GM21717 (cell line): ENCODE measurements around the gene SCAPER.
A peak's percentile ranks its signal among the peaks of the same experiment; 100 is the strongest.
"Not testable (repeated sequence)": the region's sequence is repeated elsewhere in the genome, so short reads cannot be mapped to it uniquely, and the experiment has no call there.

ENCODE experiments used
- ATAC-seq: cut with Tn5 transposase; IDR thresholded peaks from one replicate; pipeline ENCODE4 v1.9.1; 2021; ENCODE audit warnings: mild to moderate bottlenecking, moderate library complexity; ENCODE audit not compliant: unreplicated experiment

Gene SCAPER

GRCh38 chr15:76793162-76793561 is 112.0 kb downstream of the SCAPER start:
- no peak for ATAC-seq

- no peak for ATAC-seq
Observed at GRCh38 chr15:76791511-76791910, 113.6 kb downstream of the SCAPER start.

DNA sequence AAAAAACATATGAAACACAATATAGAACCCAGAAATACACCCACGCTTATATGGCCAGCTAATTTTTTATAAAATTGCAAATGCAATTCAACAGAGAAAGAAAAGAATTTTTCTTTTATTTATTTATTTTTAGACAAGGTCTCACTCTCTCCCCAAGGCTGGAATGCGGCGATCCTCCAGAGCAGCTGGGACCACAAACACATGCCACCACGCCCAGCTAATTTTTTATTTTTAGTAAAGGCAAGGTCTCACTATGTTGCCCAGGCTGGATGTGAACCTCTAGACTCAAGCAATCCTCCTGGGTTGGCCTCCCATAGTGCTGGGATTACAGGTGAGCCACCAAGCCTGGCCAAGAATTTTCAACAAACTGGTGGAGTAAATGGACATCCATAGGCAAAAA is 117.9 kb downstream of the SCAPER start:
- no peak for ATAC-seq

GRCh38 chr15:76776969-76777368 is 128.2 kb downstream of the SCAPER start:
- no peak for ATAC-seq

GRCh38 chr15:76776480-76776879 is 128.7 kb downstream of the SCAPER start:
- no peak for ATAC-seq

DNA sequence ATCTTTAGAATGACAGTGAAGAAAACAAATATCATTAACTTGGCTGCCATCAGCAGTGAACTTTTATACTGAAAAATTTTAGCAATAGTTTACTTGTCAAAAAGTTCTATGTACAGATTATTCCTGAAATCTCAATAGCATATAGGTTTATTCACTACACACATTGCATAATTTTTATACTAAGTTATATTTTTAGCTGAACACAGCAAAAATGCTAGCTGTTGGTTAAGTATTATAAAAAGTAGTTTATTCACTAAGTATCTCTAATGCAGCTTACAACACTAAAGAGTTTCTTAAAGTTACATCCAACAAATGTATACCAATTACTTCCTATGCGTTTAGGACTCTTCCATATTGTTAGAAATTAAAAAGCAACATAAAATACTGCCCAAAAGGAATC is 131.9 kb downstream of the SCAPER start:
- ATAC-seq: no peak

- no peak for ATAC-seq
Observed at GRCh38 chr15:76772776-76773175, 132.4 kb downstream of the SCAPER start.

DNA sequence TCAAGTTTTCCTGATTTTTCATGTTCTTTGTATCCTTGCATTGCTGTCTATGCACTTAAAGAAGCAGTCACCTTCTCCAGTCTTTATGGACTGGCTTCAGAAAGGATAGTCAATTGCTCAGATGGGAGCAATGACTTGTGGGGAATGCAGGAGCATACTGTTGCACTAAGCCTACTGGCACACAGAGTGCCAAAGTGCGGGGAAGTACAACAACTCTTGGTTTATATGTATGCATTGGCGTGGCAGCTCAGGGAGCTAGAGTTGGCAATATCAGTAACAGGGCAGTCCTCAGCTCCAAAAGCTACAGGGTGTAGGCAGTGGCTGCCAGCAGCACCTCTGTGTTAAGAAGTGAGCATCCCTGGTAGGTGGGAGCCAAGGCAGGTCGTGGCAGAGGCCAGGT is 141.1 kb downstream of the SCAPER start:
- no peak for ATAC-seq

DNA sequence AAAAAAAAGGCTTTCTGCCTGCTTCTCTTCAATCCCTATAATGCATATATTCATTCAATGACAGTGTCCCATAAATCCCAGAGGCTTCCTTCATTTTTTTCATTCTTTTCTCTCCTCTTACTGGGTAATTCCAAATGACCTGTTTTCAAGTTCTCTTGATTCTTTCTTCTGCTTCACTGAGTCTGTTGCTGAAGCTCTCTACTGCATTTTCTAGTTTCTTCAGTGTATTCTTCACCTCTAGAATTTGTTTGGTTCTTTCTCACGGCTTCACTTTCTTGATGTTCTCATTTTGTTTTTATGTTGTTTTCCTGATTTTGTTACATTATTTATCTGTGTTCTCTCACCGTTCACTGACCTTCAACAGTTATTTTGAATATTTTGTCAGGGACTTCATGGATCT is 141.6 kb downstream of the SCAPER start:
- ATAC-seq: no peak

DNA sequence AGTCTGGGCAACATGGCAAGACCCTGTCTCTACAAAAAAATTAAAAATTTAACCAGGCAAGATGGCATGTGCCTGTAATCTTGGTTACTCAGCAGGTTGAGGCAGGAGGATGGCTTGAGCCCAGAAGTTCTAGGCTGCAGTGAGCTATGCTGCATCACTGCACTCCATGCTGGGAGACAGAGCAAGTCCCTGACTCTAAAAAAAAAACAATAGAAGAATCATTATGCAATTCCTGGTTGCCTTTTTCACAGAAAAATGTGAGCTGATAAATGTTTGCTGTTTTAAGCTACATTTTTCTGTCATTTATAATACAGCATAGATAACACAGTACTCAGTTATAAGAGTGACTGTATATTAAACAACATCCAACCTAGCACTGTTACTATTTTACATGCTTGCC is 148.8 kb downstream of the SCAPER start:
- no peak for ATAC-seq

DNA sequence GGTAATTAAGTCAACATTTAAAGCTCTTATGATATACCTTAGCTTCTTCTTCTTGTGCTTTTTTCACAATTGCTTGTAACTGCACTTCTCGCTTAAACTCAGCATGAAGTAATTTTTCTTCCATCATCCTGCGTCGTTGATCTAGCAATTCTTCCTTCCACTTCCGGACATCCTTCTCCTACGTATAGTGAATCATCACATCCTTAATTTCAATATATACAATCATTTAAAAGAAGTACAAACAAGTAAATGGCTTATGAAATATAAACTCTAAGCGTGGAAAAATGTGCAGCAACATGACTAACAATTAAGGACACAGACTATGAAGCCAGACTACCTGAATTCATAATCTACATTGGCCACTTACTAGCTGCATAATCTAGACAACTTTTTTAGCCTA is 151.4 kb downstream of the SCAPER start:
- no peak for ATAC-seq

GRCh38 chr15:76753131-76753530 is 152.0 kb downstream of the SCAPER start:
- ATAC-seq: no peak

DNA sequence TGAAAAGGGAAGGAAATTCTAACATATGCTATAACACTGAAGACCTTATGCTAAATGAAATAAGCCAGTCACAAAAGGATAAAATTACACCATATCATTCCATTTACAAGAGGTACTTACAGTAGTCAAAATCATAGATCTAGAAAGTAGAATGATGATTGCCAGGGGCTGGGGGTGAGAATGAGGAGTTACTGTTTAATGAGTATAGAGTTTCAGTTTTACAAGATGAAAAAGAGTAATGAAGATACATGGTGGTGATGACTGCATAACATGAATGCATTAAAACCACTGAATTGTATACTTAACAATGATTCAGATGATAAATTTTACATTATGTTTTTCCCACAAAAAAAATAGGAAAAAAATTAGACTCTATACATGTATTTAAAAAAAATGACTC is 152.6 kb downstream of the SCAPER start:
- ATAC-seq: no peak

DNA sequence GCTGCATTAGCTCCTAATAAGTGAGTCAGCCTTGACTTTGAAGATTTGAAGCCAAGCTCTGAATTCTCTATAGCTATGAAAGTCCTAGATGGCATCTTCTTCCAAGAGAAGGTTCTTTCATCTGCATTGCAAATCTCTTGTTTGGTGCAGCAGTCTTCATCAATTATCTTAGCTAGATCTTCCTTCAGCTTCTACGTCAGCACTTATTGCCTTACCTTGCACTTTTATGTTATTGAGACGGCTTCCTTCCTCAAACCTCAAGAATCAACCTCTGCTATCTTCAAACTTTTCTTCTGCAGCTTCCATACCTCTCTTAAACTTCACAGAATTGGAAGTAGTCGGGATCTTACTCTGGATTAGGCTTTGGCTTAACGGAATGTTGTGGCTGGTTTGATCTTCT is 167.6 kb downstream of the SCAPER start:
- ATAC-seq: no peak

- not testable (repeated sequence) for ATAC-seq
Observed at GRCh38 chr15:76732321-76732720, 172.8 kb downstream of the SCAPER start.

- ATAC-seq: no peak
Observed at GRCh38 chr15:76730262-76730661, 174.9 kb downstream of the SCAPER start.

- ATAC-seq: no peak
Observed at GRCh38 chr15:76718863-76719262, 186.3 kb downstream of the SCAPER start.

GRCh38 chr15:76714950-76715349 is 190.2 kb downstream of the SCAPER start:
- ATAC-seq: no peak

GRCh38 chr15:76711351-76711827 is 193.8 kb downstream of the SCAPER start:
- peak; percentile 70 for ATAC-seq

DNA sequence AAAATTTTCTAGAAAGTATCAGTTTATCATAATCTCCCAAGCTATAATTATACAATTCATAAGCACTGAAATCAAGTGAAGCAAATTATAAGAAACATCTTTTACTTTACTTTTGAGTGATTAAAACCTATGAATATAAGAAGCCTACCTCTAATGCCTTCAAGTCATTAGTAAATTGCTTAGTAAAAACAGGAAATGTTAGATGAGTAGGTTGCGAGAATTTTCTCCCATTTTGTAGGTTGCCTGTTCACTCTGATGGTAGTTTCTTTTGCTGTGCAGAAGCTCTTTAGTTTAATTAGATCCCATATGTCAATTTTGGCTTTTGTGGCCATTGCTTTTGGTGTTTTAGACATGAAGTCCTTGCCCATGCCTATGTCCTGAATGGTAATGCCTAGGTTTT is 201.1 kb downstream of the SCAPER start:
- not testable (repeated sequence) for ATAC-seq

DNA sequence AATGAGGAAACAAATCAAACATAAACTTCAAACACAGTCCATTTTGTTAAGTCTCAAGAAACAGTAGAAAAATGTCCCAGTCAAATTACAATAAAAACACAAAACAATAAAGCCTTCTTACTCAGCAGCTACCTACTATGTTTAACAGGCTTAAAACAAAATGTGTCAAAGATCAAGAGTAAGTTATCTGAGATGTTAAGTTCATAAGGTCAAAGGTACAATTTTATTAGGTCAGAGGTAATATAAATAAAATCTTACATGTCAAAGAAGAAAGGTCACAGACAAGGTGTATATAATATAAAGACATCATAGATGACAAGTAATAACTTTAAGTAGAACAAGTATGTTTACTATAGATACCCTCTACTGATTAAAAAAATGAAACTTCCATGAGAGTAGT is 208.3 kb downstream of the SCAPER start:
- no peak for ATAC-seq

- not testable (repeated sequence) for ATAC-seq
Observed at GRCh38 chr15:76692546-76692945, 212.6 kb downstream of the SCAPER start.

DNA sequence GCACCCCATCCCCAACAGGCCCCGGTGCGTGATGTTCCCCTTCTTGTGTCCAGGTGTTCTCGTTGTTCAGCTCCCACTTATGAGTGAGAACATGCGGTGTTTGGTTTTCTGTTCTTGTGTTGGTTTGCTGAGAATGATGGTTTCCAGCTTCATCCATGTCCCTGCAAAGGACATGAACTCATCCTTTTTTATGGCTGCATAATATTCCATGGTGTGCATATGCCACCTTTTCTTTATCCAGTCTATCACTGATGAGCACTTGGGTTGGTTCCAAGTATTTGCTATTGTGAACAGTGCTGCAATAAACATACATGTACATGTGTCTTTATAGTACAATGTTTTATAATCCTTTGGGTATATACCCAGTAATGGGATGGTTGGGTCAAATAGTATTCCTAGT is 217.5 kb downstream of the SCAPER start:
- ATAC-seq: not testable (repeated sequence)

DNA sequence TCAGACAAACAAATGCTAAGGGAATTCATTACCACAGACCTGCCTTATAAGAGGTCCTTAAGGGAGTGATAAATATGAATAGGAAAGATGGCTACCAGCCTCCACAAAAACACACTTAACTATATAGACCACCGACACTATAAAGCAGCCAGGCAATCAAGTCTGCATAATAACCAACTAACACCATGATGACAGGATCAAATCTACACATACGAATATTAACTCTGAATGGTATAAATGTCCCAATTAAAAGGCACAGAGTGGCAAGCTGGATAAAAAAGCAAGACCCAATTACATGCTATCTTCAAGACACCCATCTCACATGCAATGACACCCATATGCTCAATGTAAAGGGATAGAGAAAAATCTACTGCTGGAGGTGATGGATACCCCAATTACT is 221.1 kb downstream of the SCAPER start:
- no peak for ATAC-seq
